SU-DHL-6 (cell line): ENCODE results near the gene PPP1R14B.

Experiments
- H2AFZ ChIP-seq: fragments of 200-600 bp; sonication (generic); 2 replicates; pipeline ENCODE4 v1.6.1; 2014; ENCODE audit warnings: low read depth, mild to moderate bottlenecking, moderate library complexity, mixed read lengths, antibody characterized with exemption, low read length; ENCODE audit not compliant: severe bottlenecking
- H3F3A ChIP-seq: fragments of 200-600 bp; shearing (Covaris generic); 2 replicates; pipeline ENCODE4 v1.6.0; 2016; ENCODE audit warnings: antibody characterized with exemption, mild to moderate bottlenecking; ENCODE audit not compliant: insufficient read depth
- H3K27ac ChIP-seq: fragments of 200-600 bp; sonication (generic); 2 replicates; pipeline ENCODE4 v1.5.1; 2016; ENCODE audit warnings: low read depth, mild to moderate bottlenecking, low read length, moderate library complexity, mixed read lengths
- H3K27me3 ChIP-seq: fragments of 200-600 bp; sonication (generic), shearing (Covaris generic); 2 replicates; pipeline ENCODE4 v1.6.0; 2014; ENCODE audit warnings: mild to moderate bottlenecking, low read length
- H3K36me3 ChIP-seq: fragments of 200-600 bp; sonication (generic); 2 replicates; pipeline ENCODE4 v1.6.1; 2014; ENCODE audit warnings: mild to moderate bottlenecking, low read length, mixed read lengths
- H3K4me2 ChIP-seq: fragments of 300-600, 200-600 bp; shearing (Covaris generic), sonication (generic); 2 replicates; pipeline ENCODE4 v1.6.0; 2014; ENCODE audit warnings: low read length, low read depth, mild to moderate bottlenecking; ENCODE audit not compliant: poor library complexity, severe bottlenecking
- H3K4me3 ChIP-seq: fragments of 200-600 bp; sonication (generic); 2 replicates; pipeline ENCODE4 v1.5.1; 2014; ENCODE audit warnings: antibody characterized with exemption, low read length, mild to moderate bottlenecking, mixed read lengths; ENCODE audit not compliant: insufficient read depth, poor library complexity, severe bottlenecking
- H3K79me2 ChIP-seq: fragments of 200-600 bp; sonication (generic); 2 replicates; pipeline ENCODE4 v1.6.1; 2014; ENCODE audit warnings: mild to moderate bottlenecking, low read length, moderate library complexity; ENCODE audit not compliant: insufficient read depth
- H3K9ac ChIP-seq: fragments of 200-600 bp; sonication (generic); 2 replicates; pipeline ENCODE4 v1.7.0; 2014; ENCODE audit warnings: mild to moderate bottlenecking, low read length
- H3K9me2 ChIP-seq: fragments of 200-600 bp; sonication (generic); replicated peaks from 2 replicates; pipeline ENCODE4 v1.6.1; 2014; ENCODE audit warnings: low read length; ENCODE audit not compliant: insufficient read depth
- H3K9me3 ChIP-seq: fragments of 200-600 bp; sonication (generic); 2 replicates; pipeline ENCODE4 v1.6.1; 2014; ENCODE audit warnings: low read length, mixed read lengths; ENCODE audit not compliant: insufficient read depth
- H4K20me1 ChIP-seq: fragments of 200-600 bp; sonication (generic); 2 replicates; pipeline ENCODE4 v1.6.1; 2014; ENCODE audit warnings: low read depth, mild to moderate bottlenecking, antibody characterized with exemption, low read length, moderate library complexity, mixed read lengths
- CTCF ChIP-seq: fragments of 200-600 bp; sonication (generic); IDR thresholded peaks from one replicate; pipeline ENCODE4 v1.5.1; 2017; ENCODE audit warnings: antibody characterized with exemption, mild to moderate bottlenecking, low read length, moderate library complexity; ENCODE audit not compliant: insufficient read depth, poor library complexity, severe bottlenecking
- EZH2phosphoT487 ChIP-seq: fragments of 200-600 bp; sonication (generic), shearing (Covaris generic); conservative IDR thresholded peaks from 2 replicates; pipeline ENCODE4 v1.6.1; 2018; ENCODE audit warnings: mild to moderate bottlenecking, antibody characterized with exemption, low read length, moderate library complexity, mixed read lengths

The PPP1R14B gene

DNA sequence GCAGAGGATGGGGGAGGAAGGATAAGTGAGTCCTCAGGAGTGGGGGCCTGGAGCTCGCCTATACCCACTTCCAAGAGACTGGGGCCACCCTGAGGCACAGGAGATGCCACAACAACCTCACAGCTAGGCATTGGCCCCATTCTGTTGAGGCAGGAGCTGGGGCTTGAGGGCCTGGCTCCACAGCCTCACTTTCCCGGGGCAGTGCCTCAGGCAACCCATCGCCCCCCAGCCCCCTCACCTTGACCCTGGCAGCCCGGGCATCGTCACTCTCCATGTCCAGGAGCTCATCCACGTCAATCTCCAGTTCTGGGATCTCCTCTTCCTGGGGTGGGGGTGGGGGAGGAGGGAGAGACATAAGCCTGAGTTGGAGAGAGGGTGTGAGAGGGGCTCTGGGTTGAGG, 1.8 kb downstream of the PPP1R14B start:
- Histone ChIP-seq H3K27ac (peak overlapping the region; percentile 90), H3F3A (peaks cover 48% of the 10 kb centered on the region), H3K9me3 (no peaks in the 10 kb centered on the region), H3K9me2 (no peaks in the 10 kb centered on the region), H3K27me3 (no peaks in the 10 kb centered on the region), H3K36me3 (no peaks in the 10 kb centered on the region), H4K20me1 (no peaks in the 10 kb centered on the region), H3K9ac (peak overlapping the region; percentile 89), H3K4me2 (peak overlapping the region; percentile 82), H3K79me2 (peaks cover 22% of the 10 kb centered on the region), H2AFZ (no peak overlapping the region), H3K4me3 (peak overlapping the region; percentile 97)
- no peak for TF ChIP-seq CTCF
- no peak for TF ChIP-seq EZH2phosphoT487

- Histone ChIP-seq H2AFZ (no peak overlapping the region), H3K9me2 (no peaks in the 10 kb centered on the region), H3K27me3 (no peaks in the 10 kb centered on the region), H3F3A (peaks cover 54% of the 10 kb centered on the region), H3K4me2 (no peak overlapping the region), H3K79me2 (peaks cover 22% of the 10 kb centered on the region), H3K9ac (no peak overlapping the region), H3K36me3 (no peaks in the 10 kb centered on the region), H3K9me3 (no peaks in the 10 kb centered on the region), H4K20me1 (no peaks in the 10 kb centered on the region), H3K27ac (no peak overlapping the region), H3K4me3 (no peak overlapping the region)
- no peak for TF ChIP-seq EZH2phosphoT487
- TF ChIP-seq CTCF = no peak
These were observed 2.6 kb downstream of the PPP1R14B start for GRCh38 chr11:64244107-64244506.

DNA sequence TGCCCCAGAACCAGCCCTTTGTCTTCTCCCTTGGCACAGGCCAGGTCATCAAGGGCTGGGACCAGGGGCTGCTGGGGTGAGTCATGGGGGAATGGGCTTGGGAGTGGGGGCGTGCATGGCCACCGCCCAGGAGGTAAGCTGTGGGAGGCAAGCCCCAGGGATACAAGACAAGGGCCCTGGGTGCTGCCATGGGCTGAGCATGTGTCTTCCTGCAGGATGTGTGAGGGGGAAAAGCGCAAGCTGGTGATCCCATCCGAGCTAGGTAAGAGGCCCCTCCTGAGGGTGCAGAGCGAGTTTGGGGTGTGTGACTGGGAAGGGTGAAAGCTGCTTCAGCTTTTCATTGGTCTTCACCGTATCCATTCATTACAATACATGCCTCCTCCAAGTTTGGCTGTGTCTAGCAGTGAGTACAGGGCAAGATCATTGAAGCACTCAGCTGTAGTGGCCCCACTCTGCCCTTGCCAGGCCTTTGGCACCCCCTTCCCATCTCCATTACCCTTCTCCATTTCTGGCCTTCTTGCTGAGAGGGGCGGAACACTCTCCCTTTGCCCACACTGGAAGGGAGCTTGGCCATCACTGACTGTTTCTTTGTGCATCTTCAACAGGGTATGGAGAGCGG, 3.4 kb downstream of the PPP1R14B start:
- Histone ChIP-seq H3K9me2 (no peaks in the 10 kb centered on the region), H3K4me3 (no peak overlapping the region), H4K20me1 (no peaks in the 10 kb centered on the region), H3K4me2 (no peak overlapping the region), H3K79me2 (peaks cover 22% of the 10 kb centered on the region), H3K9me3 (no peaks in the 10 kb centered on the region), H3K27ac (peak overlapping the region; percentile 18; the same call in 1 of the 2 replicates), H2AFZ (no peak overlapping the region), H3K27me3 (no peaks in the 10 kb centered on the region), H3K36me3 (no peaks in the 10 kb centered on the region), H3K9ac (no peak overlapping the region), H3F3A (peaks cover 61% of the 10 kb centered on the region)
- no peak for TF ChIP-seq EZH2phosphoT487
- TF ChIP-seq CTCF = no peak
